ENCODE results near the gene HOMER1.

DNA sequence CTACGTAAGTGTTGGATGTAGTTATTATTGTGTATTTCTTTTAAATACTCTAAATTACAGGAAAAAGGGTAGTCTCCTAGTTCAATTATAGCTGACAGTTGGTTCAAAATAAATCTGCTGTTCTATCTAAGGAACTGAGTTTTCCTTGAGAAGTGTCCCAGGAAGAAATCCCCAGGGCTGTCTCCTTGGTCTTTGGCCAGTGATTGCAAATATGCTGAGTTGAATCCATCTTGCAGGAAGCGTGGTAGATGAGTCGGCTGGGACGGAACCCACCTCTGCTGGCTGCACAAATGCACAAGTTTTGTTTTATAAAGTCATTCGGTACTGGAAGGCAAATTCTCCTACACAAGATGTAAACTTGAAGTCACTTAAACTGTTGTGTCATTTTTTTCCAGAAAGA, 30.2 kb upstream of the HOMER1 start:
- TF ChIP-seq, protein P1, sequence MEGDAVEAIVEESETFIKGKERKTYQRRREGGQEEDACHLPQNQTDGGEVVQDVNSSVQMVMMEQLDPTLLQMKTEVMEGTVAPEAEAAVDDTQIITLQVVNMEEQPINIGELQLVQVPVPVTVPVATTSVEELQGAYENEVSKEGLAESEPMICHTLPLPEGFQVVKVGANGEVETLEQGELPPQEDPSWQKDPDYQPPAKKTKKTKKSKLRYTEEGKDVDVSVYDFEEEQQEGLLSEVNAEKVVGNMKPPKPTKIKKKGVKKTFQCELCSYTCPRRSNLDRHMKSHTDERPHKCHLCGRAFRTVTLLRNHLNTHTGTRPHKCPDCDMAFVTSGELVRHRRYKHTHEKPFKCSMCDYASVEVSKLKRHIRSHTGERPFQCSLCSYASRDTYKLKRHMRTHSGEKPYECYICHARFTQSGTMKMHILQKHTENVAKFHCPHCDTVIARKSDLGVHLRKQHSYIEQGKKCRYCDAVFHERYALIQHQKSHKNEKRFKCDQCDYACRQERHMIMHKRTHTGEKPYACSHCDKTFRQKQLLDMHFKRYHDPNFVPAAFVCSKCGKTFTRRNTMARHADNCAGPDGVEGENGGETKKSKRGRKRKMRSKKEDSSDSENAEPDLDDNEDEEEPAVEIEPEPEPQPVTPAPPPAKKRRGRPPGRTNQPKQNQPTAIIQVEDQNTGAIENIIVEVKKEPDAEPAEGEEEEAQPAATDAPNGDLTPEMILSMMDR (IDR thresholded peaks at IDR 0.05) = no peak
- no peak for TF ChIP-seq POLR2A (IDR thresholded peaks at IDR 0.05)
